ENCODE results near the gene ANP32B.
"Not testable (repeated sequence)": the region's sequence is repeated elsewhere in the genome, so short reads cannot be mapped to it uniquely, and the experiment has no call there.

Gene ANP32B

DNA sequence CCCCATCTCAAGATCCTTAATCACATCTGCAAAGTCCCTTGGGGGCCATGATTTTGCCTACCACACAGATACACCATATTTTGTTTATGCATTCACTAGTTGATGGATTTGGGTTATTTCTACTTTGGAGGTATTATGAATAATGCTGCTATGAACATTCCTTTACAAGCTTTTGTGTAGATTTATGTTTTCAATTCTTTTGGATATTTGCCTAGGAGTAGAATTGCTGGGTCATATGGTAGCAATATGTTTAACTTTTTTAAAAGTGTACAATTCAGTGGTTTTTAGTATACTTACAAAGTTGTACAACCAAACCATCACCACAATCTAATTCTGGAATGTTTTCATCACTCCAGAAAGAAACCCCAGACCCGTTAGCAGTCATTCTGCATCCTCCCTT, 7.8 kb upstream of the ANP32B start:
- H3K4me1 Mint-ChIP-seq (ENCODE audit: low read depth in 2 of 2): peaks cover 0 to 1% of the 10 kb centered on the region in 2 donors
- H3K27ac Mint-ChIP-seq: no peak overlapping the region
- no peak for DNase-seq
- H3K27me3 Mint-ChIP-seq: peaks cover 7 to 14% of the 10 kb centered on the region in 2 donors
- peaks cover 3% of the 10 kb centered on the region for H3K36me3 Mint-ChIP-seq (ENCODE audit: insufficient read depth)
- H3K9me3 Mint-ChIP-seq: no peaks in the 10 kb centered on the region
- no peak overlapping the region for H3K4me3 Mint-ChIP-seq
- ATAC-seq (replicated peaks): no peak

DNA sequence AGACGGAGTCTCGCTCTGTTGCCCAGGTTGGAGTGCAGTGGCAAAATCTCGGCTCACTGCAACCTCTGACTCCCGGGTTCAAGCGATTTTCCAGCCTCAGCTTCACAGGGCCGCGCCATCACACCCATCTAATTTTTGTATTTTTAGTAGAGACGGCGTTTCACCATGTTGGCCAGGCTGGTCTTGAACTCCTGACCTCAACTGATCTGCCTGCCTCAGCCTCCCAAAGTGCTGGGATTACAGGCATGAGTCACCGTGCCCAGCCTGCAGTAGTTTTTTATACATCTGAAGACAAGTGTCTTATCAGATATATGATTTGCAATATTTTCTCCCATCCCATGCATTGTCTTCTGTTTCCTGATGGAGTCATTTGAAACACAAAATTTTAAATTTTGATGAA, 6.5 kb upstream of the ANP32B start:
- H3K9me3 Mint-ChIP-seq; H3K27ac Mint-ChIP-seq; DNase-seq; H3K4me1 Mint-ChIP-seq (ENCODE audit: low read depth in 2 of 2); H3K36me3 Mint-ChIP-seq (ENCODE audit: insufficient read depth); H3K4me3 Mint-ChIP-seq; H3K27me3 Mint-ChIP-seq; ATAC-seq (replicated peaks): not testable (repeated sequence)

DNA sequence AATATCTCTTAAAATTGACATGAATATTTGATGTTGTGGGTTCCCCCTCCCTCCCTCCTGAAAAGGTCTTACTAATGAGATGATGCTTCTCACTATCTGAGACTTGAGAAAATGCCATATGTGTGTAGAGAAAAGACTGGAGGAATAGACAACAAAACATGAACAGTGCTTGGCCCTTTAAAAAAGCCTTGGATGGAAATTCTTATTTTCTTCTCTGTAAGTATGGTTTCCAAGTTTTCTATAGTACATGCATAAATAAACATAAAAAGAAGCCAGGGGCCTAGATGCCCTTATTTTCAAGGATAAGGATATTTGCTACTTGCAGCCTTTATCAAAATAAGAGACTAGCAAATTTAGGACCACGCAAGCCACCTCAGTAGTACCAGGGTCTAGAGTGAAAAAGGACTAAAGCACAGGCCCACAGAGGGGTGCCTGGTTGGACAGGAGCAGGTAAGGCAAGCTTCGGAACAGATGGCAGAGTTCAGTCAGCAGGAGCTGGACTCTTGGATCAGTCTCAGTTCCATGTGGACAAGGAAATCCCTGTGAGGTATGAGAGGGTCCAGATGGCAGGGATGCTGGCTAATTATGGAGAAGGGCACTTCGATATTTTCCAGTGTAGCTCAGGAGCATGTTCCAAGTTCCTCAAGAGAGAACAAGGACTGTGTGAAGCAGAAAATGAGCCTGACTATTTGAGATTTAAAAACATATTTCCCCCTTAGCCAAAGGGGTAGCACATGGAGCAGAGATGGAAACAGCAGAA, 4.6 kb upstream of the ANP32B start:
- H3K4me1 Mint-ChIP-seq (ENCODE audit: low read depth in 2 of 2): peaks cover 6 to 8% of the 10 kb centered on the region in 2 donors

GRCh38 chr9:97979788-97980478, 3.2 kb upstream of the ANP32B start:
- no peaks in the 10 kb centered on the region for H3K9me3 Mint-ChIP-seq
- H3K36me3 Mint-ChIP-seq (ENCODE audit: insufficient read depth): peaks cover 6% of the 10 kb centered on the region
- no peaks in the 10 kb centered on the region for H3K27me3 Mint-ChIP-seq
- DNase-seq (no peak), ATAC-seq (replicated peaks) (no peak)
- no peak overlapping the region for H3K4me3 Mint-ChIP-seq
- H3K27ac Mint-ChIP-seq: no peak overlapping the region
- peaks cover 6 to 8% of the 10 kb centered on the region in 2 donors for H3K4me1 Mint-ChIP-seq (ENCODE audit: low read depth in 2 of 2)

More for the DNA sequence above, 4.6 kb upstream of the ANP32B start:
- H3K36me3 Mint-ChIP-seq (ENCODE audit: insufficient read depth): peaks cover 5% of the 10 kb centered on the region
- no peak overlapping the region for H3K4me3 Mint-ChIP-seq
- no peaks in the 10 kb centered on the region for H3K27me3 Mint-ChIP-seq
- H3K27ac Mint-ChIP-seq: no peak overlapping the region
- DNase-seq: no peak
- ATAC-seq (replicated peaks): no peak
- no peaks in the 10 kb centered on the region for H3K9me3 Mint-ChIP-seq

GRCh38 chr9:97980479-97980803, 2.7 kb upstream of the ANP32B start:
- Mint-ChIP-seq H3K4me3 (no peak overlapping the region), H3K27me3 (no peaks in the 10 kb centered on the region), H3K4me1 (ENCODE audit: low read depth in 2 of 2) (peaks cover 8 to 10% of the 10 kb centered on the region in 2 donors), H3K27ac (no peak overlapping the region), H3K9me3 (no peaks in the 10 kb centered on the region), H3K36me3 (ENCODE audit: insufficient read depth) (peaks cover 9% of the 10 kb centered on the region)
- DNase-seq (no peak), ATAC-seq (replicated peaks) (no peak)

DNA sequence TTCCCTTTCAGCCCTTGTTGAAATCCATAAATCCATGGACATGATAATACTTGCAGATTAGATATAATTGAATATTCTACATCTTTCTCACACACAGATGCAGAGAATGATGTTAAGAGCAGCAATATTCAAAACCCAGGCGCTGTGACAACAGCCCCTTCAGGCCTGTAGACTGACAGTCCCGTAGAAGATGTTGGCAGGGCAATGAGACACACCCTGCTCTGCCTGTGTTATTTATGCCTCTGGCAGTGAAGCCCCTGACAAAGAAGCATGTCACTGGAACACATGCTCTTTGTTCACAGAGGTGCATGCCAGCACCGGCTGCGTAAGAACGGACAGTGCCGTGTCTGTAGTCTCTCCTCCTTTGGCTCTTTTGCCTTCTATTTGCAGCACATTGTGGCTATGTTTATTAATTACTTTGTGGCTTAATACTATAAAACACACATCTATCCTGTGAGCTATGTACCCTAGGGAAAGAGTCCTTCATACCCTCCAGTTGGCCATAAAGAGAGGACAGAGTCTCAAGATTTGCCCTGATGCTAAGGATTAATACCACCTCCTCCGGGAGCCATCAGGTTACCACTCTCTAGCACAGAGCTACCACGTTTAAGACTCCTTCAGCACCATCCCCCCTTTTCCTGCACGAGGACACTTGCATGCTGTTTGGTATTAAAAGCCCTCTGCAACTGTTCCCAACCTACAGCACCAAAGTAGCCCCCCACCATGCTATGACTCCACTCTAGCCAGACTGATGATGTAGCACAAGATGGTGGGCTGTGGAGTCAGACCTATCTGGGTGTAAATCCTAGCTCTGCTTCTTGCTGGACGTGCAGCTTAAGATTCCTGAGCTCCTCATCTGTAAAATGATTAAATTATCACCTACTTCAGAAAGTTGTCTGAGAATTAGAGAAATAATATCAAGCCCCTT, 2.0 kb upstream of the ANP32B start:
- Mint-ChIP-seq H3K27me3 (no peaks in the 10 kb centered on the region), H3K36me3 (ENCODE audit: insufficient read depth) (peaks cover 14% of the 10 kb centered on the region), H3K4me3 (no peak overlapping the region), H3K27ac (no peak overlapping the region), H3K4me1 (ENCODE audit: low read depth in 2 of 2) (peaks cover 11 to 18% of the 10 kb centered on the region in 2 donors), H3K9me3 (no peaks in the 10 kb centered on the region)
- DNase-seq (no peak), ATAC-seq (replicated peaks) (no peak)

DNA sequence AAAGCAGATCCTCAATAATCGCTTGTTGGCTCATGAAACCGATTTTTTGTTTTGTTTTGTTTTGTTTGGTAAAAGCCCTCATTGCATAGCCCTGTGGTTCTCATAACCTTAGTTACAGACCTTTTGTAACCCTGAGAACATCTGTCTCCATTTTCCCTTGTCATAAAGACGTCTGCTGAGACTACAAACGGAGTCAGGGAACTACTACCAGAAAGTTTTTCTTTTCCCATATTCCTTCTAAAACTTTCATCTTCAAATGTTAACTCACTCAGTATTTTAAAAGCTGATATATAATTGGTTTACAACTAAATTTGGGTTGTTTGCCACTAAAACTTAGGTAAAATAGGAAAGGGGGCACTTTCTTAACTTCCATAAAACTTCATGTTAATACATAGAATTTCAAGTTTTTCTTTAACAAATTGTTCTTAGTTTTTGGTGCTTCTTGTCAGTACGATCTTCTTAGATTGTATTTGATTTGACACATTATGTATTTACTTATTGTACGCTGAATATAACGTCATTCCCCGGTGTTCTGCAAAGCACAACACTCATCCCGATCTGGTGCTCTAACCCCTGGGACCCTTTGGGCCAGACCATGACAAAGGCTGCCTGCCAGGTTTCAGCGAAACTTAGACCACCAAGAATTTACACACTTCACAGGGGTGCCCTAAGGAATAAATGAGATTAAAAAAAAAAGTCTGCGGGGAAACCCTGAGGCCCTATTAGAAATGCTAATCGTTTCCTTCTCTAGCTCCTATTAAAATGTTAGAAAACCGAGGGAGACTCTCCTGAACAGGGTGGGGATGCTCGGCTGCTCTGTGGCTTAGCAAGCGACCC, 1.1 kb upstream of the ANP32B start:
- Mint-ChIP-seq H3K9me3 (no peaks in the 10 kb centered on the region), H3K4me1 (ENCODE audit: low read depth in 2 of 2) (peaks cover 16 to 26% of the 10 kb centered on the region in 2 donors), H3K4me3 (peak overlapping the region; percentile 48 to 77), H3K27ac (peak overlapping the region; percentile 77 to 85), H3K36me3 (ENCODE audit: insufficient read depth) (peaks cover 14% of the 10 kb centered on the region), H3K27me3 (no peaks in the 10 kb centered on the region)
- DNase-seq (no peak), ATAC-seq (replicated peaks) (no peak)

DNA sequence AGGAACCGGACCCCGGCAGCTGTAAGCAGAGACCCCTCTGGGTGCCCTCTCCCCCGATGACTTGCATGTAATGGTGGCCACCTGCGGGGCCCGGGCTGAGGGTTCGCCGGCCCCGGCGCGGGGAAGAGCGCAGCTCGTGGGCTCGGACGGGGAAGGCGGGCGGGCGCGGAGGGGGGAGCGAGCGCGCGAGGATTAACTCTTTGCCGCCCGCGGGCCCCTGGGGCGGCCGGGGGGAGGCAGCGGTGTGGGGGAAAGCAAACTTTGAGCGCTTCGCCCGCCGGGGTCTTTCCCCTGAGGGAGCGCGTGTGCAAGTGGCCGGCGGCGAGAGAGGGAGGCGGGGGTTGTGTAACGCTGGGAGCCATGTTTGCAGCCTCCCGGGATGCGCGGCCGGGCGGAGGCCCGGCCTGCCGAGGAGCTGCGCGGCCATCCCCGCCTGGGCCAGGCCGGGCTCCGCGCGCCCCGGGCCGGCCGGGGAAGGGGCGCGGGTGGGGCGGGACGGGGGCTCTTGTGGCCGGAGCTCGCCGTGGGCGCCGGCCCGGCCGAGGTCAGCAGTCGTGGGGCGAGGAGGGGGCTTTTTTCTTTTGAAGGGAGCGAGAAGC, 547 bp downstream of the ANP32B start:
- H3K4me1 Mint-ChIP-seq (ENCODE audit: low read depth in 2 of 2): peaks cover 24 to 41% of the 10 kb centered on the region in 2 donors
- H3K27ac Mint-ChIP-seq: peak overlapping the region; percentile 77 to 85
- peak overlapping the region; percentile 77 to 79 for H3K4me3 Mint-ChIP-seq
- H3K27me3 Mint-ChIP-seq: no peaks in the 10 kb centered on the region
- H3K36me3 Mint-ChIP-seq (ENCODE audit: insufficient read depth): peaks cover 18% of the 10 kb centered on the region
- DNase-seq (peak; percentile 56 to 69 (median 60)), ATAC-seq (replicated peaks) (peak; percentile 31)
- no peaks in the 10 kb centered on the region for H3K9me3 Mint-ChIP-seq

GRCh38 chr9:97984188-97985057, 1.3 kb downstream of the ANP32B start:
- Mint-ChIP-seq H3K4me1 (ENCODE audit: low read depth in 2 of 2) (peaks cover 28 to 48% of the 10 kb centered on the region in 2 donors), H3K27ac (no peak overlapping the region), H3K36me3 (ENCODE audit: insufficient read depth) (peaks cover 18% of the 10 kb centered on the region), H3K27me3 (no peaks in the 10 kb centered on the region), H3K4me3 (peak overlapping the region; percentile 42 to 53), H3K9me3 (no peaks in the 10 kb centered on the region)
- peak; percentile 44 for ATAC-seq (replicated peaks)
- peak; percentile 71 to 75 (median 72) for DNase-seq

- no peaks in the 10 kb centered on the region for H3K27me3 Mint-ChIP-seq
- ATAC-seq (replicated peaks) (peak; percentile 26), DNase-seq (peak in 2 of 3 experiments; percentile 49 to 50)
- H3K4me1 Mint-ChIP-seq (ENCODE audit: low read depth in 2 of 2): peaks cover 36 to 56% of the 10 kb centered on the region in 2 donors
- H3K27ac Mint-ChIP-seq: peak overlapping the region; percentile 51 to 72
- peaks cover 18% of the 10 kb centered on the region for H3K36me3 Mint-ChIP-seq (ENCODE audit: insufficient read depth)
- peak overlapping the region; percentile 63 to 80 for H3K4me3 Mint-ChIP-seq
- no peaks in the 10 kb centered on the region for H3K9me3 Mint-ChIP-seq
Observed at GRCh38 chr9:97985058-97985861, 2.1 kb downstream of the ANP32B start.

DNA sequence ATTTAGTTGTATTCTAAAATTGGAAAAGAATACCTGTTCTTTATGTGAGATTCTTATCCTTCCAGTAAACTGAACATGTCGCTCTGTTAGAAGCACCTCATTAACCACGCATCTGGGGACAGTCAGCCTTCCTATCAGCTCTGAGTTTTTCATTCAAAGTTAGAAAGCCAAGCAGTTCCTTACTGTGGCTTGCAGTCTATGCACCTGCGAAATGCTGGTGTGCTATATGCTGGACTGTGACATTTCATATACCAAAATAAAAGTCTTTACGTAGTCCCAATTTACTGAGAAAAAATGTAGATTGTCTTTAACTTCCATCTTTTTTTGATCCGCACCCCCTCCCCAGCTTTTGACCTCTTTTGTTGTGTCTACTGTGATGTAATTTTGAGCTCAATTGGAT, 4.3 kb downstream of the ANP32B start:
- Mint-ChIP-seq H3K27ac (no peak overlapping the region), H3K36me3 (ENCODE audit: insufficient read depth) (peaks cover 21% of the 10 kb centered on the region), H3K4me3 (no peak overlapping the region), H3K4me1 (ENCODE audit: low read depth in 2 of 2) (peaks cover 47 to 66% of the 10 kb centered on the region in 2 donors), H3K27me3 (no peaks in the 10 kb centered on the region), H3K9me3 (no peaks in the 10 kb centered on the region)
- ATAC-seq (replicated peaks) (no peak), DNase-seq (no peak)

Measured in effector memory CD8-positive, alpha-beta T cell (primary cell).